ENCODE measurements around the gene BLZF1. TPM values are rescaled to one million over a fixed set of nuclear protein-coding genes. Genes with fewer than 3 reads are reported as not detected.
"Not testable (repeated sequence)": the region's sequence is repeated elsewhere in the genome, so short reads cannot be mapped to it uniquely, and the experiment has no call there.

Gene BLZF1
- total RNA-seq, 2 experiments from 2014 or later, result 7.1 to 14.3 TPM

DNA sequence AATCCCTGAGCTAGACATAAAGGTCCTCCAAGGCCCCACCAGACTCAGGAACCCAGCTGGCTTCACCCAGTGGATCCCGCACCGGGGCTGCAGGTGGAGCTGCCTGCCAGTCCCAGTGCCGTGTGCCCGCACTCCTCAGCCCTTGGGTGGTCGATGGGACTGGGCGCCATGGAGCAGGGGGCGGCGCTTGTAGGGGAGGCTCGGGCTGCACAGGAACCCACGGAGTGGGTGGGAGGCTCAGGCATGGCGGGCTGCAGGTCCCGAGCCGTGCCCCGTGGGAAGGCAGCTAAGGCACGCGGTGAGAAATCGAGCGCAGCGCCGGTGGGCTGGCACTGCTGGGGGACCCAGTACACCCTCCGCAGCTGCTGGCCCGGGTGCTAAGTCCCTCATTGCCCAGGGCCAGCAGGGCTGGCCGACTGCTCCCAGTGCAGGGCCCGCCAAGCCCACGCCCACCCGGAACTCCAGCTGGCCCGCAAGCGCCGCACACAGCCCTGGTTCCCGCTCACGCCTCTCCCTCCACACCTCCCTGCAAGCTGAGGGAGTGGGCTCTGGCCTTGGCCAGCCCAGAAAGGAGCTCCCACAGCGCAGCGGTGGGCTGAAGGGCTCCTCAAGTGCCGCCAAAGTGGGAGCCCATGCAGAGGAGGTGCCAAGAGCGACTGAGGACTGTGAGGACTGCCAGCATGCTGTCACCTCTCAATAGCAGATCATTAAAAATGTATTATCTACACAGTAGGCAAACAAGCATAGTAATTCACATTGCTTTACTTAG, 30.9 kb upstream of the BLZF1 start:
- CTCF ChIA-PET (ENCODE audit: unreplicated experiment); BruUV-seq (replicated peaks); H3K79me2 ChIP-seq (ENCODE audit: insufficient read depth, low read depth, low read length): not testable (repeated sequence)

GRCh38 chr1:169338617-169339016, 29.4 kb upstream of the BLZF1 start:
- Histone ChIP-seq H3K79me2 (ENCODE audit: insufficient read depth, low read depth, low read length) (no peaks in the 10 kb centered on the region), H3K36me3 (ENCODE audit: insufficient read depth, low read length) (no peaks in the 10 kb centered on the region), H3K4me2 (ENCODE audit: low read length) (no peak overlapping the region), H2AFZ (ENCODE audit: low read length) (no peak overlapping the region), H3K27ac (ENCODE audit: low read depth, low read length, poor library complexity, severe bottlenecking) (no peak overlapping the region), H3K4me1 (ENCODE audit: insufficient read depth, low read length, poor library complexity, severe bottlenecking) (no peaks in the 10 kb centered on the region), H3K9me2 (ENCODE audit: insufficient read depth, low read length) (no peaks in the 10 kb centered on the region), H3K9me3 (ENCODE audit: low read length) (no peaks in the 10 kb centered on the region), H4K20me1 (ENCODE audit: insufficient read depth, low read length) (no peaks in the 10 kb centered on the region), H3K4me3 (ENCODE audit: low read depth, low read length, poor library complexity, severe bottlenecking) (no peak overlapping the region)
- ChIA-PET CTCF (ENCODE audit: unreplicated experiment) (no interaction called here), POLR2A (no interaction called here)
- no TSS peak for BruUV-seq (replicated peaks)
- no peak for DNase-seq (ENCODE audit: low spot score)
- intact Hi-C loops (cut with micrococcal nuclease; ENCODE audit: unreplicated experiment), result no loop called here
- TF ChIP-seq EZH2phosphoT487 (IDR thresholded peaks at IDR 0.05; ENCODE audit: borderline replicate concordance, low read depth, low read length) (no peak), CTCF (conservative IDR thresholded peaks at IDR 0.05; ENCODE audit: low read length) (no peak)

More for the DNA sequence above, 30.9 kb upstream of the BLZF1 start:
- H3K4me3 ChIP-seq (ENCODE audit: low read depth, low read length, poor library complexity, severe bottlenecking); H3K4me1 ChIP-seq (ENCODE audit: insufficient read depth, low read length, poor library complexity, severe bottlenecking); H3K27ac ChIP-seq (ENCODE audit: low read depth, low read length, poor library complexity, severe bottlenecking); H3K9me3 ChIP-seq (ENCODE audit: low read length); H3K36me3 ChIP-seq (ENCODE audit: insufficient read depth, low read length); intact Hi-C loops (cut with micrococcal nuclease; ENCODE audit: unreplicated experiment); H3K9me2 ChIP-seq (ENCODE audit: insufficient read depth, low read length); H2AFZ ChIP-seq (ENCODE audit: low read length); POLR2A ChIA-PET; DNase-seq (ENCODE audit: low spot score); H4K20me1 ChIP-seq (ENCODE audit: insufficient read depth, low read length); H3K4me2 ChIP-seq (ENCODE audit: low read length): not testable (repeated sequence)

DNA sequence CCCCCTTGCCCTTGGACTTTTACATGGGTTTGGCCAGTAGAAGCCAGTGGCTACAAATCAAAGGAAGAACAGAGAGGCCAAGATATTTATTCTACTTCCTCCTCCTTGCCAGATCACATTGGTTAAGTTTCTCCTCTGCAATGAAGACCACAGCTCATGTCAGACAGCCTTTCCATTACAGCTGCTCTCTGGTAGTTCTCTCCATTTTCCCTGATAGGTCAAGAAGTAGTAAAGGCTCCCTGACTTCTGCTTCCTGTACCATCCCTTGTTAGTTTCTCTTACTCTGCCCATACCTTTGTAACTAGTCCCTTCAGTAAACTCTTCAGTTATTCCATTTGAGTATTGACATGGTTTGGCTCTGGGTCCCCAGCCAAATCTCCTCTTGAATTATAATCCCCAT, 28.2 kb upstream of the BLZF1 start:
- H3K4me1 ChIP-seq (ENCODE audit: insufficient read depth, low read length, poor library complexity, severe bottlenecking), result no peaks in the 10 kb centered on the region
- H3K4me2 ChIP-seq (ENCODE audit: low read length), result no peak overlapping the region
- no peaks in the 10 kb centered on the region for H4K20me1 ChIP-seq (ENCODE audit: insufficient read depth, low read length)
- no peak for TF ChIP-seq EZH2phosphoT487 (IDR thresholded peaks at IDR 0.05; ENCODE audit: borderline replicate concordance, low read depth, low read length)
- no peak for TF ChIP-seq CTCF (conservative IDR thresholded peaks at IDR 0.05; ENCODE audit: low read length)
- no peak for DNase-seq (ENCODE audit: low spot score)
- no peak overlapping the region for H2AFZ ChIP-seq (ENCODE audit: low read length)
- POLR2A ChIA-PET, result no interaction called here
- H3K4me3 ChIP-seq (ENCODE audit: low read depth, low read length, poor library complexity, severe bottlenecking), result no peak overlapping the region
- intact Hi-C loops (cut with micrococcal nuclease; ENCODE audit: unreplicated experiment), result loop anchor here (10.0 kb wide), 2 partner anchors 335 to 995 kb away; no protein-coding TSS in a partner anchor
- no peaks in the 10 kb centered on the region for H3K9me2 ChIP-seq (ENCODE audit: insufficient read depth, low read length)
- H3K27ac ChIP-seq (ENCODE audit: low read depth, low read length, poor library complexity, severe bottlenecking), result no peak overlapping the region
- H3K9me3 ChIP-seq (ENCODE audit: low read length), result no peaks in the 10 kb centered on the region
- no peaks in the 10 kb centered on the region for H3K36me3 ChIP-seq (ENCODE audit: insufficient read depth, low read length)
- BruUV-seq (replicated peaks), result no TSS peak
- no peaks in the 10 kb centered on the region for H3K79me2 ChIP-seq (ENCODE audit: insufficient read depth, low read depth, low read length)
- CTCF ChIA-PET (ENCODE audit: unreplicated experiment), result no interaction called here

Data from OCI-LY7 (cell line).